ENCODE results near the gene KLK7.
"Not testable (repeated sequence)": the region's sequence is repeated elsewhere in the genome, so short reads cannot be mapped to it uniquely, and the experiment has no call there.

KLK7 gene

GRCh38 chr19:50998061-50998460 is 14.3 kb upstream of the KLK7 start:
- Histone ChIP-seq H3K27me3 (ENCODE audit: control insufficient read depth in 1 of 2, insufficient read depth in 2 of 2, low read length in 2 of 2) (peaks cover 8 to 31% of the 10 kb centered on the region in 2 donors), H3K9ac (ENCODE audit: low read length) (no peak overlapping the region)

GRCh38 chr19:50994129-50994528 is 10.4 kb upstream of the KLK7 start:
- no peak overlapping the region for H3K9ac ChIP-seq (ENCODE audit: low read length)
- H3K27me3 ChIP-seq (ENCODE audit: control insufficient read depth in 1 of 2, insufficient read depth in 2 of 2, low read length in 2 of 2): no peaks in the 10 kb centered on the region
- no peaks in the 10 kb centered on the region for H3K36me3 ChIP-seq (ENCODE audit: insufficient read depth, low read length)
- H3K9me3 ChIP-seq (ENCODE audit: low read length): no peaks in the 10 kb centered on the region
- no peak overlapping the region for H3K27ac ChIP-seq (ENCODE audit: low read depth, low read length)
- H3K4me3 ChIP-seq (ENCODE audit: low read depth in 1 of 2, low read length in 2 of 2): no peak overlapping the region
- no peaks in the 10 kb centered on the region for H3K4me1 ChIP-seq (ENCODE audit: insufficient read depth, low read length)

More at GRCh38 chr19:50998061-50998460, 14.3 kb upstream of the KLK7 start:
- H3K36me3 ChIP-seq (ENCODE audit: insufficient read depth, low read length): no peaks in the 10 kb centered on the region
- no peak overlapping the region for H3K27ac ChIP-seq (ENCODE audit: low read depth, low read length)
- no peak overlapping the region for H3K4me3 ChIP-seq (ENCODE audit: low read depth in 1 of 2, low read length in 2 of 2)
- no peaks in the 10 kb centered on the region for H3K4me1 ChIP-seq (ENCODE audit: insufficient read depth, low read length)
- no peaks in the 10 kb centered on the region for H3K9me3 ChIP-seq (ENCODE audit: low read length)

GRCh38 chr19:50992666-50993035 is 8.9 kb upstream of the KLK7 start:
- H3K9me3 ChIP-seq (ENCODE audit: low read length): no peaks in the 10 kb centered on the region
- no peak overlapping the region for H3K27ac ChIP-seq (ENCODE audit: low read depth, low read length)
- H3K36me3 ChIP-seq (ENCODE audit: insufficient read depth, low read length): no peaks in the 10 kb centered on the region
- H3K27me3 ChIP-seq (ENCODE audit: control insufficient read depth in 1 of 2, insufficient read depth in 2 of 2, low read length in 2 of 2): no peaks in the 10 kb centered on the region
- no peak overlapping the region for H3K9ac ChIP-seq (ENCODE audit: low read length)
- no peak overlapping the region for H3K4me3 ChIP-seq (ENCODE audit: low read depth in 1 of 2, low read length in 2 of 2)
- no peaks in the 10 kb centered on the region for H3K4me1 ChIP-seq (ENCODE audit: insufficient read depth, low read length)

- H3K4me3 ChIP-seq (ENCODE audit: low read depth in 1 of 2, low read length in 2 of 2); H3K27ac ChIP-seq (ENCODE audit: low read depth, low read length); H3K36me3 ChIP-seq (ENCODE audit: insufficient read depth, low read length); H3K9me3 ChIP-seq (ENCODE audit: low read length); H3K4me1 ChIP-seq (ENCODE audit: insufficient read depth, low read length); H3K9ac ChIP-seq (ENCODE audit: low read length): not testable (repeated sequence)
- H3K27me3 ChIP-seq (ENCODE audit: control insufficient read depth in 1 of 2, insufficient read depth in 2 of 2, low read length in 2 of 2): peaks cover 0 to 17% of the 10 kb centered on the region in 2 donors
Measured at GRCh38 chr19:50984416-50984815, 699 bp upstream of the KLK7 start.

- Histone ChIP-seq H3K9ac (ENCODE audit: low read length) (no peak overlapping the region), H3K36me3 (ENCODE audit: insufficient read depth, low read length) (no peaks in the 10 kb centered on the region), H3K27me3 (ENCODE audit: control insufficient read depth in 1 of 2, insufficient read depth in 2 of 2, low read length in 2 of 2) (peaks cover 0 to 19% of the 10 kb centered on the region in 2 donors), H3K4me3 (ENCODE audit: low read depth in 1 of 2, low read length in 2 of 2) (no peak overlapping the region), H3K4me1 (ENCODE audit: insufficient read depth, low read length) (no peaks in the 10 kb centered on the region), H3K27ac (ENCODE audit: low read depth, low read length) (no peak overlapping the region), H3K9me3 (ENCODE audit: low read length) (no peaks in the 10 kb centered on the region)
Measured at GRCh38 chr19:50982186-50982585, 1.5 kb downstream of the KLK7 start.

GRCh38 chr19:50981587-50982146 is 2.0 kb downstream of the KLK7 start:
- Histone ChIP-seq H3K27ac (ENCODE audit: low read depth, low read length) (no peak overlapping the region), H3K9me3 (ENCODE audit: low read length) (no peaks in the 10 kb centered on the region), H3K36me3 (ENCODE audit: insufficient read depth, low read length) (no peaks in the 10 kb centered on the region), H3K4me1 (ENCODE audit: insufficient read depth, low read length) (no peaks in the 10 kb centered on the region), H3K27me3 (ENCODE audit: control insufficient read depth in 1 of 2, insufficient read depth in 2 of 2, low read length in 2 of 2) (peaks cover 0 to 19% of the 10 kb centered on the region in 2 donors), H3K4me3 (ENCODE audit: low read depth in 1 of 2, low read length in 2 of 2) (no peak overlapping the region), H3K9ac (ENCODE audit: low read length) (no peak overlapping the region)

GRCh38 chr19:50980208-50980607 is 3.5 kb downstream of the KLK7 start:
- no peaks in the 10 kb centered on the region for H3K4me1 ChIP-seq (ENCODE audit: insufficient read depth, low read length)
- no peaks in the 10 kb centered on the region for H3K36me3 ChIP-seq (ENCODE audit: insufficient read depth, low read length)
- H3K4me3 ChIP-seq (ENCODE audit: low read depth in 1 of 2, low read length in 2 of 2): no peak overlapping the region
- H3K27me3 ChIP-seq (ENCODE audit: control insufficient read depth in 1 of 2, insufficient read depth in 2 of 2, low read length in 2 of 2): peaks cover 0 to 19% of the 10 kb centered on the region in 2 donors
- H3K27ac ChIP-seq (ENCODE audit: low read depth, low read length): no peak overlapping the region
- no peaks in the 10 kb centered on the region for H3K9me3 ChIP-seq (ENCODE audit: low read length)
- no peak overlapping the region for H3K9ac ChIP-seq (ENCODE audit: low read length)

- H3K4me3 ChIP-seq (ENCODE audit: low read depth in 1 of 2, low read length in 2 of 2): no peak overlapping the region
- no peak overlapping the region for H3K27ac ChIP-seq (ENCODE audit: low read depth, low read length)
- no peak overlapping the region for H3K9ac ChIP-seq (ENCODE audit: low read length)
- H3K27me3 ChIP-seq (ENCODE audit: control insufficient read depth in 1 of 2, insufficient read depth in 2 of 2, low read length in 2 of 2): peaks cover 0 to 19% of the 10 kb centered on the region in 2 donors
- no peaks in the 10 kb centered on the region for H3K36me3 ChIP-seq (ENCODE audit: insufficient read depth, low read length)
- no peaks in the 10 kb centered on the region for H3K4me1 ChIP-seq (ENCODE audit: insufficient read depth, low read length)
- no peaks in the 10 kb centered on the region for H3K9me3 ChIP-seq (ENCODE audit: low read length)
Measured at GRCh38 chr19:50979758-50980157, 4.0 kb downstream of the KLK7 start.

- Histone ChIP-seq H3K4me1 (ENCODE audit: insufficient read depth, low read length) (no peaks in the 10 kb centered on the region), H3K27ac (ENCODE audit: low read depth, low read length) (no peak overlapping the region), H3K27me3 (ENCODE audit: control insufficient read depth in 1 of 2, insufficient read depth in 2 of 2, low read length in 2 of 2) (peaks cover 0 to 19% of the 10 kb centered on the region in 2 donors)
Measured at GRCh38 chr19:50978772-50979390, 4.8 kb downstream of the KLK7 start.

GRCh38 chr19:50977626-50978025 is 6.1 kb downstream of the KLK7 start:
- no peaks in the 10 kb centered on the region for H3K9me3 ChIP-seq (ENCODE audit: low read length)
- no peak overlapping the region for H3K27ac ChIP-seq (ENCODE audit: low read depth, low read length)
- peaks cover 0 to 19% of the 10 kb centered on the region in 2 donors for H3K27me3 ChIP-seq (ENCODE audit: control insufficient read depth in 1 of 2, insufficient read depth in 2 of 2, low read length in 2 of 2)
- H3K4me1 ChIP-seq (ENCODE audit: insufficient read depth, low read length): no peaks in the 10 kb centered on the region
- no peaks in the 10 kb centered on the region for H3K36me3 ChIP-seq (ENCODE audit: insufficient read depth, low read length)
- H3K4me3 ChIP-seq (ENCODE audit: low read depth in 1 of 2, low read length in 2 of 2): no peak overlapping the region
- no peak overlapping the region for H3K9ac ChIP-seq (ENCODE audit: low read length)

More at GRCh38 chr19:50978772-50979390, 4.8 kb downstream of the KLK7 start:
- H3K36me3 ChIP-seq (ENCODE audit: insufficient read depth, low read length): no peaks in the 10 kb centered on the region
- H3K4me3 ChIP-seq (ENCODE audit: low read depth in 1 of 2, low read length in 2 of 2): no peak overlapping the region
- H3K9ac ChIP-seq (ENCODE audit: low read length): no peak overlapping the region
- H3K9me3 ChIP-seq (ENCODE audit: low read length): no peaks in the 10 kb centered on the region

- Histone ChIP-seq H3K9me3 (ENCODE audit: low read length) (no peaks in the 10 kb centered on the region), H3K36me3 (ENCODE audit: insufficient read depth, low read length) (no peaks in the 10 kb centered on the region), H3K9ac (ENCODE audit: low read length) (no peak overlapping the region), H3K4me1 (ENCODE audit: insufficient read depth, low read length) (no peaks in the 10 kb centered on the region), H3K27ac (ENCODE audit: low read depth, low read length) (no peak overlapping the region), H3K27me3 (ENCODE audit: control insufficient read depth in 1 of 2, insufficient read depth in 2 of 2, low read length in 2 of 2) (peaks cover 0 to 15% of the 10 kb centered on the region in 2 donors), H3K4me3 (ENCODE audit: low read depth in 1 of 2, low read length in 2 of 2) (no peak overlapping the region)
Measured at GRCh38 chr19:50975766-50976165, 8.0 kb downstream of the KLK7 start.
